Brain microvascular endothelial cell (primary cell): Measurements from ENCODE around the gene AGBL1.
"Not testable (repeated sequence)": the region's sequence is repeated elsewhere in the genome, so short reads cannot be mapped to it uniquely, and the experiment has no call there.

ENCODE experiments used
- DNase-seq: peaks from one replicate; pipeline ENCODE4 v3.0.0-alpha.2; 2020
- H3K27ac ChIP-seq: fragments of 250-450 bp; sonication (Bioruptor Pico); 2 replicates; pipeline ENCODE4 v1.5.1; 2020; ENCODE audit warnings: mild to moderate bottlenecking, moderate library complexity
- H3K27me3 ChIP-seq: fragments of 250-450 bp; sonication (Bioruptor Pico); replicated peaks from 2 replicates; pipeline ENCODE4 v1.5.1; 2020; ENCODE audit warnings: mild to moderate bottlenecking
- H3K36me3 ChIP-seq: fragments of 250-450 bp; sonication (Bioruptor Pico); replicated peaks from 2 replicates; pipeline ENCODE4 v1.5.1; 2020; ENCODE audit warnings: mild to moderate bottlenecking
- H3K4me3 ChIP-seq: 2 replicates; pipeline ENCODE4 v1.5.1; 2011; ENCODE audit warnings: low read depth, mild to moderate bottlenecking, control low read depth, low read length, moderate library complexity
- in situ Hi-C: cut with HindIII; loops from 2 replicates; pipeline ENCODE4 v1.10.0; 2017; ENCODE audit warnings: low sequenced_read_pairs, low pct_ligation_motif_present
- TF ChIP-seq, protein P1 (sequence below): IDR thresholded peaks from 2 replicates; pipeline ENCODE4 v1.5.1; 2011; ENCODE audit warnings: low read depth, mild to moderate bottlenecking, moderate library complexity, low read length, control low read depth, inconsistent platforms; ENCODE audit errors: missing control alignments

Gene AGBL1

GRCh38 chr15:86871964-86872363 lies 792.3 kb downstream of the AGBL1 start:
- no peaks in the 10 kb centered on the region for H3K27me3 ChIP-seq
- H3K36me3 ChIP-seq, result no peaks in the 10 kb centered on the region
- in situ Hi-C loops, result no loop called here
- TF ChIP-seq, protein P1, sequence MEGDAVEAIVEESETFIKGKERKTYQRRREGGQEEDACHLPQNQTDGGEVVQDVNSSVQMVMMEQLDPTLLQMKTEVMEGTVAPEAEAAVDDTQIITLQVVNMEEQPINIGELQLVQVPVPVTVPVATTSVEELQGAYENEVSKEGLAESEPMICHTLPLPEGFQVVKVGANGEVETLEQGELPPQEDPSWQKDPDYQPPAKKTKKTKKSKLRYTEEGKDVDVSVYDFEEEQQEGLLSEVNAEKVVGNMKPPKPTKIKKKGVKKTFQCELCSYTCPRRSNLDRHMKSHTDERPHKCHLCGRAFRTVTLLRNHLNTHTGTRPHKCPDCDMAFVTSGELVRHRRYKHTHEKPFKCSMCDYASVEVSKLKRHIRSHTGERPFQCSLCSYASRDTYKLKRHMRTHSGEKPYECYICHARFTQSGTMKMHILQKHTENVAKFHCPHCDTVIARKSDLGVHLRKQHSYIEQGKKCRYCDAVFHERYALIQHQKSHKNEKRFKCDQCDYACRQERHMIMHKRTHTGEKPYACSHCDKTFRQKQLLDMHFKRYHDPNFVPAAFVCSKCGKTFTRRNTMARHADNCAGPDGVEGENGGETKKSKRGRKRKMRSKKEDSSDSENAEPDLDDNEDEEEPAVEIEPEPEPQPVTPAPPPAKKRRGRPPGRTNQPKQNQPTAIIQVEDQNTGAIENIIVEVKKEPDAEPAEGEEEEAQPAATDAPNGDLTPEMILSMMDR, result no peak
- no peak overlapping the region for H3K4me3 ChIP-seq
- DNase-seq, result no peak
- H3K27ac ChIP-seq, result no peak overlapping the region

GRCh38 chr15:86872782-86873181 lies 793.1 kb downstream of the AGBL1 start:
- Histone ChIP-seq H3K4me3 (no peak overlapping the region), H3K36me3 (no peaks in the 10 kb centered on the region), H3K27me3 (no peaks in the 10 kb centered on the region), H3K27ac (no peak overlapping the region)
- no peak for DNase-seq
- TF ChIP-seq, protein P1, result no peak
- in situ Hi-C loops, result no loop called here

- H3K4me3 ChIP-seq, result no peak overlapping the region
- H3K36me3 ChIP-seq, result no peaks in the 10 kb centered on the region
- TF ChIP-seq, protein P1, result no peak
- DNase-seq, result no peak
- in situ Hi-C loops, result no loop called here
- no peak overlapping the region for H3K27ac ChIP-seq
- no peaks in the 10 kb centered on the region for H3K27me3 ChIP-seq
Observed at GRCh38 chr15:86875067-86875466, 795.4 kb downstream of the AGBL1 start.

GRCh38 chr15:86876387-86876944 lies 796.8 kb downstream of the AGBL1 start:
- Histone ChIP-seq H3K27me3 (no peaks in the 10 kb centered on the region), H3K27ac (no peak overlapping the region), H3K36me3 (no peaks in the 10 kb centered on the region), H3K4me3 (no peak overlapping the region)
- in situ Hi-C loops, result no loop called here
- TF ChIP-seq, protein P1, result no peak
- no peak for DNase-seq

DNA sequence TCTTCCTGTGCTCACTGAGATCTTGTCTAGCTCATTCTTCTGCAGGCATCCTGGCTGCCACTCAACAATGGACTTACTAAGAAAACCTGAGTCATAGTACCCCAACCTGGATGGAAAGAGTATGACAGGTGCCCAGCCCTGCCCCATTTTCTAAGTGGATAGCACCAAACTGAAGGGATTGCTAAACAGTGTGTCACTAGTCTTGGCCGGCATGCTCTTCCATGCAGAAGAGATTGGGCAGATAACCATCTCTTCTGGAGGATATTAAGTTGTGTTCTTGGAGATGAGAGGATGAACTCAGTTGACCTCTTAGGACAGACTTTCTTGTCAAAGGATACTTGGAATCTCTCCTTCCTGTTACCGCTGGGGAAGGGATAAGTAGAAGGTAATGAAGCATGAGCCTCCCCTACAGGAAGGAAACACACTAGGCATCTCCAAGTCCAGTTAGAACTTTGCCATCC lies 797.5 kb downstream of the AGBL1 start:
- Histone ChIP-seq H3K27me3 (no peaks in the 10 kb centered on the region), H3K4me3 (no peak overlapping the region), H3K27ac (no peak overlapping the region), H3K36me3 (no peaks in the 10 kb centered on the region)
- TF ChIP-seq, protein P1, result no peak
- no peak for DNase-seq
- in situ Hi-C loops, result no loop called here

DNA sequence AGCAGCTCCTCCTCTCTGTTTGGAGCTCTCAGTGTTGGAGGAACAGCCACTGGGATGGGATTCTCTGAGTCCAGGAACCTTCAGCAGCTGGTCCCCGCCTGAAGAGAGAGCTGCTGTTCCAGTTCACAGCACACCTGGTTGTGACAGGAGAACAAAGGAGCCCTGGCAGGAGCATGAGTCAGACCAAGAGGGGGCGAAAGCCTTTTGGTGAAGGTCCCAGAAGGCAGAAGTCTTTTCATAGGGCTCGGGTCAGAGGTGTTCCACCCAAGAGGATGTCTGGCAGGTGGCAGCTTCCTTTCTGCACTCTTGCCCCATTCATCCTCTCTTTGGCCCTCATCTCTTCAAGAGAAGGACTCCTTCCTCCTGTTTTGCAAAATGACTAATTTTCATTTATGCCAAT lies 799.2 kb downstream of the AGBL1 start:
- in situ Hi-C loops, H3K27ac ChIP-seq, H3K27me3 ChIP-seq, H3K4me3 ChIP-seq, H3K36me3 ChIP-seq, DNase-seq: not testable (repeated sequence)
